GM12878 (cell line): Measurements from ENCODE around the gene GNG5.

Experiments
- BHLHE40 ChIP-seq, 2 experiments: fragments of 450-650 bp in 1 of 2; IDR thresholded peaks; 2 replicates each; pipeline ENCODE4 v1.6.1; 2011 to 2017; ENCODE audit warnings: low read depth in 2 of 2, borderline replicate concordance in 1 of 2, improper control_type of control experiment in 1 of 2, low read length in 1 of 2, mild to moderate bottlenecking in 1 of 2
- CBFB ChIP-seq: IDR thresholded peaks from 2 replicates; pipeline ENCODE4 v1.6.1; 2016; ENCODE audit warnings: antibody characterized with exemption, low read depth
- CREB1 ChIP-seq: IDR thresholded peaks from 2 replicates; pipeline ENCODE4 v1.6.1; 2012; ENCODE audit warnings: low read depth, mild to moderate bottlenecking, inconsistent platforms
- CTCF ChIP-seq, 3 experiments: IDR thresholded peaks in 2 of 3; conservative IDR thresholded peaks in 1 of 3; 2 replicates each; pipeline ENCODE4 v1.5.1; 2011; ENCODE audit warnings: low read depth in 3 of 3, low read length in 3 of 3, mild to moderate bottlenecking in 3 of 3, control low read depth in 2 of 3, moderate library complexity in 2 of 3, inconsistent platforms in 1 of 3, mixed read lengths in 1 of 3; ENCODE audit not compliant: control insufficient read depth in 2 of 3, insufficient read depth in 1 of 3; ENCODE audit errors: extremely low read depth in 1 of 3
- EED ChIP-seq: sonication (generic); IDR thresholded peaks from 2 replicates; pipeline ENCODE4 v1.6.1; 2016; ENCODE audit warnings: antibody characterized with exemption, low read depth
- GATAD2B ChIP-seq: fragments of 450-650 bp; conservative IDR thresholded peaks from 2 replicates; pipeline ENCODE4 v1.6.1; 2017; ENCODE audit warnings: low read depth, mild to moderate bottlenecking, moderate library complexity
- POLR2A ChIP-seq: IDR thresholded peaks from 2 replicates; pipeline ENCODE4 v1.6.1; 2011; ENCODE audit warnings: low read depth, mild to moderate bottlenecking, low read length
- POLR2AphosphoS5 ChIP-seq: IDR thresholded peaks from 2 replicates; pipeline ENCODE4 v1.6.1; 2011; ENCODE audit warnings: mild to moderate bottlenecking, low read length, inconsistent platforms
- RCOR1 ChIP-seq: conservative IDR thresholded peaks from 2 replicates; pipeline ENCODE4 v1.6.1; 2012; ENCODE audit warnings: low read depth, low read length, improper control_type of control experiment
- ZSCAN29 ChIP-seq: fragments of 450-650 bp; IDR thresholded peaks from 2 replicates; pipeline ENCODE4 v1.6.1; 2017; ENCODE audit warnings: mild to moderate bottlenecking, moderate library complexity

GRCh38 chr1:84524590-84524989, 18.2 kb upstream of the GNG5 start:
- TF ChIP-seq POLR2AphosphoS5 (no peak), RCOR1 (no peak), CTCF (IDR thresholded peaks at IDR 0.05 in 2 of 3, conservative IDR thresholded peaks at IDR 0.05 in 1 of 3; ENCODE audit: control insufficient read depth in 2 of 3, extremely low read depth in 1 of 3, insufficient read depth in 1 of 3, low read depth in 3 of 3, low read length in 3 of 3) (no peak), EED (no peak), CREB1 (no peak), ZSCAN29 (no peak), BHLHE40 (IDR thresholded peaks at IDR 0.05; ENCODE audit: borderline replicate concordance in 1 of 2, low read depth in 2 of 2, low read length in 1 of 2) (no peak), POLR2A (no peak), GATAD2B (no peak), CBFB (no peak)
